IMR-90 (cell line): ENCODE measurements around the gene MRS2. TPM values are rescaled to one million over a fixed set of nuclear protein-coding genes. Genes with fewer than 3 reads are reported as not detected.

Experiments
- ATAC-seq: fragments of 200-7000 bp; cut with Tn5 transposase; 2 replicates; pipeline ENCODE4 v1.9.1; 2020; ENCODE audit warnings: low read depth, mild to moderate bottlenecking, moderate library complexity
- BruUV-seq: library from RNA; stranded (reverse); fragments of 400-500 nt; replicated peaks from 2 replicates; lab custom pipeline; 2021; lab: Mats Ljungman, UMichigan
- CTCF ChIA-PET: fragments of 300-600 bp; formaldehyde crosslinking; extraction: SDS; loops from one replicate; lab custom pipeline; 2021; ENCODE audit warnings: antibody characterized with exemption; lab: Yijun Ruan, JAX
- POLR2A ChIA-PET: fragments of 300-600 bp; sonication (Branson Sonifier 250); formaldehyde crosslinking; loops from one replicate; lab custom pipeline; 2022; ENCODE audit warnings: antibody characterized with exemption; ENCODE audit not compliant: unreplicated experiment; lab: Charles Lee
- DNase-seq: peaks from one replicate; pipeline ENCODE4 v3.0.0; 2013
- H2AFZ ChIP-seq: replicated peaks from 2 replicates; pipeline ENCODE3; 2013; ENCODE audit warnings: low read length, mild to moderate bottlenecking; ENCODE audit not compliant: poor library complexity
- H2AK5ac ChIP-seq: 2 replicates; pipeline ENCODE4 v1.6.1; 2013; ENCODE audit warnings: low read depth, low read length, inconsistent platforms
- H2AK9ac ChIP-seq: replicated peaks from 2 replicates; pipeline ENCODE3; 2013; ENCODE audit warnings: mild to moderate bottlenecking, low read depth, low read length, moderate library complexity; ENCODE audit not compliant: poor library complexity
- H2BK120ac ChIP-seq: 2 replicates; pipeline ENCODE4 v1.6.1; 2013; ENCODE audit warnings: low read depth, low read length, inconsistent platforms
- H2BK15ac ChIP-seq: 3 replicates; pipeline ENCODE4 v1.6.1; 2013; ENCODE audit warnings: low read depth, low read length, inconsistent platforms
- H2BK20ac ChIP-seq: 2 replicates; pipeline ENCODE4 v1.6.1; 2013; ENCODE audit warnings: low read depth, mild to moderate bottlenecking, inconsistent platforms, low read length, moderate library complexity
- H2BK5ac ChIP-seq: 2 replicates; pipeline ENCODE4 v1.6.1; 2013; ENCODE audit warnings: mild to moderate bottlenecking, low read depth, low read length, inconsistent platforms; ENCODE audit not compliant: poor library complexity, severe bottlenecking
- H3K14ac ChIP-seq: replicated peaks from 2 replicates; pipeline ENCODE4 v1.6.1; 2013; ENCODE audit warnings: low read depth, low read length, inconsistent platforms
- H3K18ac ChIP-seq: 2 replicates; pipeline ENCODE4 v1.6.1; 2013; ENCODE audit warnings: low read depth, low read length, control low read depth
- H3K23ac ChIP-seq: 2 replicates; pipeline ENCODE4 v1.6.1; 2013; ENCODE audit warnings: low read depth, low read length, inconsistent platforms
- H3K27ac ChIP-seq: 2 replicates; pipeline ENCODE4 v1.5.1; 2013; ENCODE audit warnings: mild to moderate bottlenecking, control low read depth, low read length; ENCODE audit not compliant: insufficient read depth
- H3K27me3 ChIP-seq: 2 replicates; pipeline ENCODE4 v1.6.1; 2013; ENCODE audit warnings: low read length; ENCODE audit not compliant: control insufficient read depth, insufficient read depth
- H3K36me3 ChIP-seq: 2 replicates; pipeline ENCODE4 v1.6.1; 2013; ENCODE audit warnings: low read length, mixed read lengths; ENCODE audit not compliant: control insufficient read depth, insufficient read depth
- H3K4ac ChIP-seq: 2 replicates; pipeline ENCODE4 v1.6.1; 2013; ENCODE audit warnings: low read depth, low read length, inconsistent platforms
- H3K4me1 ChIP-seq: 2 replicates; pipeline ENCODE4 v1.6.1; 2013; ENCODE audit warnings: low read length, mixed read lengths; ENCODE audit not compliant: control insufficient read depth, insufficient read depth
- H3K4me2 ChIP-seq: 2 replicates; pipeline ENCODE4 v1.6.1; 2013; ENCODE audit warnings: low read depth, mild to moderate bottlenecking, control low read depth, low read length, moderate library complexity
- H3K4me3 ChIP-seq: 2 replicates; pipeline ENCODE4 v1.5.1; 2013; ENCODE audit warnings: low read depth, mild to moderate bottlenecking, control low read depth, low read length, moderate library complexity; ENCODE audit not compliant: insufficient read depth
- H3K56ac ChIP-seq: 2 replicates; pipeline ENCODE4 v1.6.1; 2013; ENCODE audit warnings: low read length, inconsistent platforms; ENCODE audit not compliant: insufficient read depth; ENCODE audit errors: extremely low read depth
- H3K79me1 ChIP-seq, 2 experiments: 2 replicates each; pipeline ENCODE4 v1.6.1; 2013; ENCODE audit warnings: low read length in 2 of 2, inconsistent platforms in 1 of 2, low read depth in 1 of 2
- H3K9ac ChIP-seq: 2 replicates; pipeline ENCODE4 v1.6.1; 2013; ENCODE audit warnings: low read depth, low read length, control low read depth
- H3K9me1 ChIP-seq: 2 replicates; pipeline ENCODE4 v1.6.1; 2013; ENCODE audit warnings: low read length, inconsistent platforms; ENCODE audit not compliant: insufficient read depth
- H3K9me3 ChIP-seq: 2 replicates; pipeline ENCODE4 v1.6.1; 2013; ENCODE audit warnings: low read length; ENCODE audit not compliant: control insufficient read depth, insufficient read depth
- H4K20me1 ChIP-seq: 2 replicates; pipeline ENCODE4 v1.6.1; 2013; ENCODE audit warnings: low read length, inconsistent platforms; ENCODE audit not compliant: insufficient read depth
- H4K5ac ChIP-seq: 2 replicates; pipeline ENCODE4 v1.6.1; 2013; ENCODE audit warnings: mild to moderate bottlenecking, low read depth, low read length, control low read depth
- H4K8ac ChIP-seq, 2 experiments: 2 replicates each; pipeline ENCODE4 v1.6.1; 2013; ENCODE audit warnings: low read depth in 2 of 2, low read length in 2 of 2, control low read depth in 1 of 2, inconsistent platforms in 1 of 2
- H4K91ac ChIP-seq: 2 replicates; pipeline ENCODE4 v1.6.1; 2013; ENCODE audit warnings: low read depth, low read length, inconsistent platforms; ENCODE audit not compliant: insufficient read depth
- MAZ ChIP-seq: IDR thresholded peaks from 2 replicates; pipeline ENCODE4 v1.6.1; 2012; ENCODE audit warnings: low read depth, mild to moderate bottlenecking, low read length, improper control_type of control experiment, moderate library complexity, borderline replicate concordance
- MXI1 ChIP-seq: IDR thresholded peaks from 2 replicates; pipeline ENCODE4 v1.6.1; 2012; ENCODE audit warnings: low read depth, mild to moderate bottlenecking, low read length, moderate library complexity, borderline replicate concordance
- SMC3 ChIP-seq: fragments of 150-350 bp; IDR thresholded peaks from 2 replicates; pipeline ENCODE4 v1.6.1; 2016; ENCODE audit warnings: low read depth, mild to moderate bottlenecking, antibody characterized with exemption, low read length, moderate library complexity
- WGBS, 2 experiments: methylation state at CpG; one replicate each; pipeline versions ENCODE4 v1.1.5 to v1.1.7; 2013; ENCODE audit warnings: missing lambda C conversion rate in 2 of 2; ENCODE audit not compliant: insufficient read length in 1 of 2; ENCODE audit errors: extremely low coverage in 2 of 2; 5-methylcytosine and 5-hydroxymethylcytosine counted together
- dilution Hi-C: fragments of 300-500 bp; cut with HindIII; formaldehyde crosslinking; loops from one replicate; pipeline ENCODE4 v1.14.3; 2018; ENCODE audit warnings: low sequenced_read_pairs; ENCODE audit not compliant: unreplicated experiment
- in situ Hi-C: fragments of 300-500 bp; cut with MboI; formaldehyde crosslinking; loops from 3 replicates; pipeline ENCODE4 v1.14.3; 2019; ENCODE audit warnings: low sequenced_read_pairs, inconsistent platforms, mixed read lengths
- intact Hi-C: fragments of 100-400 bp; cut with micrococcal nuclease; formaldehyde crosslinking; loops from 2 replicates; pipeline ENCODE4 v1.10.0; 2022
- polyA plus RNA-seq, 3 experiments: library from polyadenylated mRNA; depleted of rRNA; stranded (reverse); fragments of >200 nt; gene quantifications; 2 replicates each; pipeline ENCODE4 v1.2.3, GENCODE V29; 2012; ENCODE audit warnings: low replicate concordance in 1 of 3
- total RNA-seq: library from RNA; depleted of rRNA; stranded (reverse); fragments of >200 nt; gene quantifications from 2 replicates; pipeline ENCODE4 v1.2.3, GENCODE V29; 2012

MRS2 gene
- total and polyA plus RNA-seq, 2 of the 4 experiments (the other 2 are of a cell fraction) = 8.8 to 11.1 TPM

- Histone ChIP-seq H4K8ac (no peak overlapping the region), H3K4ac (no peak overlapping the region), H4K5ac (no peak overlapping the region), H3K9ac (no peak overlapping the region), H2AK5ac (no peak overlapping the region), H3K9me3 (no peaks in the 10 kb centered on the region), H3K56ac (no peak overlapping the region), H3K14ac (no peak overlapping the region), H3K9me1 (peaks cover 3% of the 10 kb centered on the region; the same call in 1 of the 2 replicates), H3K36me3 (no peaks in the 10 kb centered on the region), H2BK120ac (no peak overlapping the region), H3K23ac (no peak overlapping the region), H2BK5ac (no peak overlapping the region), H2AK9ac (no peak overlapping the region), H2AFZ (no peak overlapping the region), H4K91ac (no peak overlapping the region), H3K27ac (no peak overlapping the region), H4K20me1 (no peaks in the 10 kb centered on the region), H3K27me3 (no peaks in the 10 kb centered on the region; the same call in 1 of the 2 replicates), H2BK20ac (no peak overlapping the region), H3K4me2 (no peak overlapping the region), H3K4me1 (no peaks in the 10 kb centered on the region), H3K18ac (no peak overlapping the region), H3K4me3 (no peak overlapping the region), H2BK15ac (no peak overlapping the region), H3K79me1 (no peaks in the 10 kb centered on the region)
- ChIA-PET POLR2A (no interaction called here), CTCF (no interaction called here)
- DNase-seq (no peak), ATAC-seq (no peak)
- dilution Hi-C loops (no loop called here), in situ Hi-C loops (no loop called here), intact Hi-C loops (no loop called here)
- 55% methylated on average over 5 of the region's 16 CpGs; no CpG with 5 or more reads in 1 of the 2 experiments for WGBS, 2 experiments
- BruUV-seq = no TSS peak
- TF ChIP-seq MXI1 (no peak), MAZ (no peak), SMC3 (no peak)
Observed at GRCh38 chr6:24440897-24441598, 38.3 kb downstream of the MRS2 start.
